Measurements from ENCODE around the gene FN1.

The FN1 gene

GRCh38 chr2:215454519-215455246 lies 18.8 kb upstream of the FN1 start:
- Histone ChIP-seq H4K8ac (ENCODE audit: low read length) (no peak overlapping the region), H2AK5ac (ENCODE audit: low read length, severe bottlenecking) (no peak overlapping the region), H3K18ac (ENCODE audit: low read depth in 1 of 2, low read length in 2 of 2) (no peak overlapping the region), H3K23ac (ENCODE audit: low read length in 2 of 2) (no peak overlapping the region), H2BK12ac (ENCODE audit: low read length in 2 of 2) (no peak overlapping the region), H3K14ac (ENCODE audit: low read length in 2 of 2) (no peak overlapping the region), H3K4me1 (ENCODE audit: control insufficient read depth, insufficient read depth, low read depth, low read length) (no peaks in the 10 kb centered on the region), H3K36me3 (ENCODE audit: control insufficient read depth in 1 of 2, insufficient read depth in 2 of 2, low read depth in 1 of 2, low read length in 2 of 2) (no peaks in the 10 kb centered on the region), H2BK5ac (ENCODE audit: low read depth, low read length, poor library complexity, severe bottlenecking) (no peak overlapping the region), H3K9me3 (ENCODE audit: control insufficient read depth, low read length) (peaks cover 3% of the 10 kb centered on the region), H3K4ac (ENCODE audit: low read depth in 1 of 2, low read length in 2 of 2) (no peak overlapping the region), H3K27ac (ENCODE audit: low read length, poor library complexity, severe bottlenecking) (no peak overlapping the region), H3K9ac (ENCODE audit: low read length) (peak overlapping the region; percentile 31), H3K4me3 (ENCODE audit: insufficient read depth in 1 of 2, low read depth in 1 of 2, low read length in 2 of 2) (no peak overlapping the region), H2BK15ac (ENCODE audit: low read depth, poor library complexity, severe bottlenecking) (no peak overlapping the region), H2BK120ac (ENCODE audit: low read depth, low read length) (no peak overlapping the region), H3K27me3 (ENCODE audit: control insufficient read depth in 1 of 2, insufficient read depth in 1 of 2, low read length in 2 of 2) (no peaks in the 10 kb centered on the region), H2AFZ (ENCODE audit: low read depth, low read length) (no peak overlapping the region), H3K79me1 (replicated peaks; ENCODE audit: low read length, poor library complexity, severe bottlenecking) (no peaks in the 10 kb centered on the region), H4K91ac (ENCODE audit: low read length) (no peak overlapping the region), H3K4me2 (ENCODE audit: low read length, poor library complexity, severe bottlenecking) (no peak overlapping the region)
- peak; percentile 36 for DNase-seq
- 100% methylated on average over 1 of the region's 5 CpGs for WGBS

DNA sequence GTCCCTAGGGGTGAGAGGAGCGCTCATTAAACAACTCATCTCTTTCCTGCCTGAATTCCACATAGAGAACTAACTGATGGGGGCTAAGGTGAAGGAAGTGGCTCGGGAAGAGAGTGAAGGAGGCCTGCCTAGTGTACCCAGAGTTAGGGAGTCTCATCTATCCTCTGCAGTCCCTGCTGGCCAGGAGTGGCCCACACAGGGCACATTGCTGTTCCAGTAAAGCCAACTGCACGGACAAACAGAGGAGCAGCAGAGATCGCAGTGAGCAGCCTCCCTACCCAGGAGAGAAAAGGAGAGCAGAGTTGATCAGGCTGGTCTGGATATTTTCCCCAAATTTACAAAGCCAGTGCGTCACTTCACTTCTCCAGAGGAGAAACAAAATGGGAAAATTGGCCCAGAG lies 16.9 kb upstream of the FN1 start:
- no peak overlapping the region for H2BK120ac ChIP-seq (ENCODE audit: low read depth, low read length)
- H4K8ac ChIP-seq (ENCODE audit: low read length) = no peak overlapping the region
- no peak overlapping the region for H3K14ac ChIP-seq (ENCODE audit: low read length in 2 of 2)
- peak overlapping the region in 1 of 2 experiments; percentile 92 for H2BK12ac ChIP-seq (ENCODE audit: low read length in 2 of 2)
- no peak overlapping the region for H2BK5ac ChIP-seq (ENCODE audit: low read depth, low read length, poor library complexity, severe bottlenecking)
- no peak overlapping the region for H3K4me2 ChIP-seq (ENCODE audit: low read length, poor library complexity, severe bottlenecking)
- H3K27ac ChIP-seq (ENCODE audit: low read length, poor library complexity, severe bottlenecking) = no peak overlapping the region
- WGBS = 72% methylated on average over 4 of the region's 5 CpGs
- H3K27me3 ChIP-seq (ENCODE audit: control insufficient read depth in 1 of 2, insufficient read depth in 1 of 2, low read length in 2 of 2) = no peaks in the 10 kb centered on the region
- no peak overlapping the region for H2AFZ ChIP-seq (ENCODE audit: low read depth, low read length)
- H2AK5ac ChIP-seq (ENCODE audit: low read length, severe bottlenecking) = peak overlapping the region; percentile 71
- no peak overlapping the region for H3K9ac ChIP-seq (ENCODE audit: low read length)
- no peak overlapping the region for H3K18ac ChIP-seq (ENCODE audit: low read depth in 1 of 2, low read length in 2 of 2)
- no peaks in the 10 kb centered on the region for H3K79me1 ChIP-seq (replicated peaks; ENCODE audit: low read length, poor library complexity, severe bottlenecking)
- no peak overlapping the region for H3K4ac ChIP-seq (ENCODE audit: low read depth in 1 of 2, low read length in 2 of 2)
- peak overlapping the region; percentile 2 for H4K91ac ChIP-seq (ENCODE audit: low read length)
- no peak for DNase-seq
- no peaks in the 10 kb centered on the region for H3K4me1 ChIP-seq (ENCODE audit: control insufficient read depth, insufficient read depth, low read depth, low read length)
- H3K36me3 ChIP-seq (ENCODE audit: control insufficient read depth in 1 of 2, insufficient read depth in 2 of 2, low read depth in 1 of 2, low read length in 2 of 2) = no peaks in the 10 kb centered on the region
- no peak overlapping the region for H3K23ac ChIP-seq (ENCODE audit: low read length in 2 of 2)
- H3K9me3 ChIP-seq (ENCODE audit: control insufficient read depth, low read length) = peaks cover 3% of the 10 kb centered on the region
- peak overlapping the region; percentile 29 for H2BK15ac ChIP-seq (ENCODE audit: low read depth, poor library complexity, severe bottlenecking)
- H3K4me3 ChIP-seq (ENCODE audit: insufficient read depth in 1 of 2, low read depth in 1 of 2, low read length in 2 of 2) = no peak overlapping the region

GRCh38 chr2:215451012-215451756 lies 15.3 kb upstream of the FN1 start:
- H4K91ac ChIP-seq (ENCODE audit: low read length) = no peak overlapping the region
- H4K8ac ChIP-seq (ENCODE audit: low read length) = no peak overlapping the region
- H3K4me1 ChIP-seq (ENCODE audit: control insufficient read depth, insufficient read depth, low read depth, low read length) = no peaks in the 10 kb centered on the region
- H2BK12ac ChIP-seq (ENCODE audit: low read length in 2 of 2) = no peak overlapping the region
- peaks cover 3% of the 10 kb centered on the region for H3K9me3 ChIP-seq (ENCODE audit: control insufficient read depth, low read length)
- no peak overlapping the region for H3K4me2 ChIP-seq (ENCODE audit: low read length, poor library complexity, severe bottlenecking)
- H3K4ac ChIP-seq (ENCODE audit: low read depth in 1 of 2, low read length in 2 of 2) = no peak overlapping the region
- H2BK15ac ChIP-seq (ENCODE audit: low read depth, poor library complexity, severe bottlenecking) = no peak overlapping the region
- no peak overlapping the region for H3K18ac ChIP-seq (ENCODE audit: low read depth in 1 of 2, low read length in 2 of 2)
- WGBS = 96% methylated on average over 4 of the region's 6 CpGs
- no peak overlapping the region for H3K14ac ChIP-seq (ENCODE audit: low read length in 2 of 2)
- peak overlapping the region; percentile 58 for H3K9ac ChIP-seq (ENCODE audit: low read length)
- H3K27ac ChIP-seq (ENCODE audit: low read length, poor library complexity, severe bottlenecking) = no peak overlapping the region
- no peaks in the 10 kb centered on the region for H3K36me3 ChIP-seq (ENCODE audit: control insufficient read depth in 1 of 2, insufficient read depth in 2 of 2, low read depth in 1 of 2, low read length in 2 of 2)
- no peaks in the 10 kb centered on the region for H3K27me3 ChIP-seq (ENCODE audit: control insufficient read depth in 1 of 2, insufficient read depth in 1 of 2, low read length in 2 of 2)
- H2BK5ac ChIP-seq (ENCODE audit: low read depth, low read length, poor library complexity, severe bottlenecking) = no peak overlapping the region
- no peak overlapping the region for H2BK120ac ChIP-seq (ENCODE audit: low read depth, low read length)
- no peak for DNase-seq
- H3K4me3 ChIP-seq (ENCODE audit: insufficient read depth in 1 of 2, low read depth in 1 of 2, low read length in 2 of 2) = no peak overlapping the region
- no peak overlapping the region for H2AK5ac ChIP-seq (ENCODE audit: low read length, severe bottlenecking)
- H3K23ac ChIP-seq (ENCODE audit: low read length in 2 of 2) = no peak overlapping the region
- H2AFZ ChIP-seq (ENCODE audit: low read depth, low read length) = no peak overlapping the region
- H3K79me1 ChIP-seq (replicated peaks; ENCODE audit: low read length, poor library complexity, severe bottlenecking) = no peaks in the 10 kb centered on the region

DNA sequence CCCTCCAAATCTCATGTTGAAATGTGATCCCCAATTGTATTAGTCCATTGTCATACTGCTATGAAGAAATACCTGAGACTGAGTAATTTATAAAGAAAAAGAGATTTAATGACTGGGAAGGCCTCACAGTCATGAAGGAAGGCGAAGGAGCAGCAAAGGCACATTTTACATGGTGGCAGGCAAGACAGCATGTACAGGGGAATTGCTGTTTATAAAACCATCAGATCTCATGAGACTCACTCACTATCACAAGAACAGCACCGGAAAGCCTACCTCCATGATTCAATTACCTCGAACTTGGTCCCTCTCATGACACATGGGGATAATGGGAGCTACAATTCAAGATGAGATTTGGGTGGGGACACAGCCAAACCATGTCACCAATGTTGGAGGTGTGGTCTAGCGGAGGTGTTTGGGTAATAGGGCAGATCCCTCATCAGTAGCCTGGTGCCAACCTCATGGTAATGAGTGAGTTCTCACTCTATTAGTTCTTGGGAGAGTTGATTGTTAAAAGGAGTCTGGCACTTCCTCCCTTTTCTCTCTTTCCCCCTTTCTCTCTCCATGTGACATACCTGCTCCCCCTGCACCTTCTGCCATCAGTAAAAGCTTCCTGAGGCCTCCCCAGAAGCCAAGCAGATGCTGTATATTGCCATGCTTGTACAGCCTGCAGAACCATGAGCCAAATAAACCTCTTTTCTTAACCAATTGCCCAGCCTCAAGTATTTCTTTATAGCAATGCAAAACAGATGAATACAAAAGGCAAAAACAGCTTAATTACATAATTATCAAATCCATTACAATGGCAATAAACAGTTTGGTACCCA lies 14.5 kb upstream of the FN1 start:
- H3K27ac ChIP-seq (ENCODE audit: low read length, poor library complexity, severe bottlenecking) = no peak overlapping the region
- H3K4me1 ChIP-seq (ENCODE audit: control insufficient read depth, insufficient read depth, low read depth, low read length) = no peaks in the 10 kb centered on the region
- no peak overlapping the region for H2BK5ac ChIP-seq (ENCODE audit: low read depth, low read length, poor library complexity, severe bottlenecking)
- peaks cover 3% of the 10 kb centered on the region for H3K9me3 ChIP-seq (ENCODE audit: control insufficient read depth, low read length)
- no peak overlapping the region for H4K91ac ChIP-seq (ENCODE audit: low read length)
- no peak for DNase-seq
- no peak overlapping the region for H3K18ac ChIP-seq (ENCODE audit: low read depth in 1 of 2, low read length in 2 of 2)
- H3K4me2 ChIP-seq (ENCODE audit: low read length, poor library complexity, severe bottlenecking) = no peak overlapping the region
- H4K8ac ChIP-seq (ENCODE audit: low read length) = no peak overlapping the region
- no peak overlapping the region for H2BK12ac ChIP-seq (ENCODE audit: low read length in 2 of 2)
- no peak overlapping the region for H3K9ac ChIP-seq (ENCODE audit: low read length)
- no peak overlapping the region for H3K14ac ChIP-seq (ENCODE audit: low read length in 2 of 2)
- no peak overlapping the region for H2BK15ac ChIP-seq (ENCODE audit: low read depth, poor library complexity, severe bottlenecking)
- no peak overlapping the region for H3K23ac ChIP-seq (ENCODE audit: low read length in 2 of 2)
- H2BK120ac ChIP-seq (ENCODE audit: low read depth, low read length) = no peak overlapping the region
- H3K27me3 ChIP-seq (ENCODE audit: control insufficient read depth in 1 of 2, insufficient read depth in 1 of 2, low read length in 2 of 2) = no peaks in the 10 kb centered on the region
- 100% methylated on average over 3 of the region's 4 CpGs for WGBS
- no peak overlapping the region for H3K4me3 ChIP-seq (ENCODE audit: insufficient read depth in 1 of 2, low read depth in 1 of 2, low read length in 2 of 2)
- H2AFZ ChIP-seq (ENCODE audit: low read depth, low read length) = no peak overlapping the region
- no peaks in the 10 kb centered on the region for H3K36me3 ChIP-seq (ENCODE audit: control insufficient read depth in 1 of 2, insufficient read depth in 2 of 2, low read depth in 1 of 2, low read length in 2 of 2)
- no peaks in the 10 kb centered on the region for H3K79me1 ChIP-seq (replicated peaks; ENCODE audit: low read length, poor library complexity, severe bottlenecking)
- peak overlapping the region; percentile 59 for H2AK5ac ChIP-seq (ENCODE audit: low read length, severe bottlenecking)
- no peak overlapping the region for H3K4ac ChIP-seq (ENCODE audit: low read depth in 1 of 2, low read length in 2 of 2)
